HepG2 (cell line): ENCODE data around the gene NYNRIN. TPM values are rescaled to one million over a fixed set of nuclear protein-coding genes. Genes with fewer than 3 reads are reported as not detected.

Experiments used
- BORCS8-MEF2B ChIP-seq: sonication (generic); formaldehyde crosslinking; IDR thresholded peaks from 2 replicates; pipeline ENCODE4 v1.8.0; 2022; ENCODE audit warnings: mild to moderate bottlenecking, missing genetic modification reagents
- CBX2 ChIP-seq, 2 experiments: fragments of 200-600 bp in 1 of 2; sonication (generic); formaldehyde crosslinking in 1 of 2; IDR thresholded peaks; 2 replicates each; pipeline versions ENCODE4 v1.7.0 to v1.8.1; 2018 to 2022; ENCODE audit warnings: low read depth in 2 of 2, low read length in 1 of 2, mild to moderate bottlenecking in 1 of 2, missing genetic modification reagents in 1 of 2
- GABPB1 ChIP-seq: IDR thresholded peaks from 2 replicates; pipeline ENCODE4 v1.6.1; 2016; ENCODE audit warnings: mild to moderate bottlenecking, missing genetic modification reagents, moderate library complexity, missing compliant biosample characterization
- HDAC6 ChIP-seq: fragments of 200-600 bp; sonication (generic); IDR thresholded peaks from 2 replicates; pipeline ENCODE4 v1.7.0; 2017; ENCODE audit warnings: mild to moderate bottlenecking, antibody characterized with exemption, low read length, low read depth
- HNF4A ChIP-seq: sonication (generic); formaldehyde crosslinking; IDR thresholded peaks from 2 replicates; pipeline ENCODE4 v1.4.0; 2020; ENCODE audit warnings: missing genetic modification reagents
- KDM1A ChIP-seq: IDR thresholded peaks from 2 replicates; pipeline ENCODE4 v1.6.1; 2016; ENCODE audit warnings: missing compliant biosample characterization
- KLF9 ChIP-seq: IDR thresholded peaks from 2 replicates; pipeline ENCODE4 v1.6.1; 2016; ENCODE audit warnings: low read depth
- MED8 ChIP-seq: sonication (generic); formaldehyde crosslinking; IDR thresholded peaks from 2 replicates; pipeline ENCODE4 v1.8.1; 2023; ENCODE audit warnings: mild to moderate bottlenecking, missing genetic modification reagents; ENCODE audit not compliant: insufficient replicate concordance
- MIER3 ChIP-seq: IDR thresholded peaks from 2 replicates; pipeline ENCODE4 v1.6.1; 2016; ENCODE audit warnings: missing compliant biosample characterization, borderline replicate concordance
- MXD1 ChIP-seq: sonication (generic); formaldehyde crosslinking; IDR thresholded peaks from 2 replicates; pipeline ENCODE4 v1.4.0; 2020; ENCODE audit warnings: mild to moderate bottlenecking, missing genetic modification reagents
- MXD4 ChIP-seq: IDR thresholded peaks from 2 replicates; pipeline ENCODE4 v1.6.1; 2016; ENCODE audit warnings: mild to moderate bottlenecking, missing biosample characterization, missing genetic modification reagents
- PATZ1 ChIP-seq: sonication (generic); formaldehyde crosslinking; IDR thresholded peaks from 2 replicates; pipeline ENCODE4 v1.4.0; 2020; ENCODE audit warnings: missing genetic modification reagents
- PITX1 ChIP-seq: sonication (generic); formaldehyde crosslinking; IDR thresholded peaks from 2 replicates; pipeline ENCODE4 v1.5.1; 2020; ENCODE audit warnings: mild to moderate bottlenecking, missing genetic modification reagents
- POLR2AphosphoS5 ChIP-seq: IDR thresholded peaks from 2 replicates; pipeline ENCODE4 v1.6.1; 2012; ENCODE audit warnings: low read depth, low read length
- RARA ChIP-seq: IDR thresholded peaks from 2 replicates; pipeline ENCODE4 v1.6.1; 2016; ENCODE audit warnings: missing genetic modification reagents, missing compliant biosample characterization
- SMAD1 ChIP-seq: sonication (generic); formaldehyde crosslinking; IDR thresholded peaks from 2 replicates; pipeline ENCODE4 v1.4.0; 2020; ENCODE audit warnings: missing genetic modification reagents, low read depth, mild to moderate bottlenecking, borderline replicate concordance
- SOX5 ChIP-seq: IDR thresholded peaks from 2 replicates; pipeline ENCODE4 v1.6.1; 2016; ENCODE audit warnings: borderline replicate concordance
- TAF1 ChIP-seq: sonication (generic); formaldehyde crosslinking; IDR thresholded peaks from 2 replicates; pipeline ENCODE4 v1.4.0; 2020; ENCODE audit warnings: missing genetic modification reagents
- ZFX ChIP-seq: sonication (generic); formaldehyde crosslinking; IDR thresholded peaks from 2 replicates; pipeline ENCODE4 v1.4.0; 2020; ENCODE audit warnings: mild to moderate bottlenecking, low read depth, missing genetic modification reagents, moderate library complexity
- ZNF263 ChIP-seq: sonication (generic); formaldehyde crosslinking; IDR thresholded peaks from 2 replicates; pipeline ENCODE4 v1.4.0; 2020; ENCODE audit warnings: missing genetic modification reagents
- ZNF383 ChIP-seq: sonication (generic); formaldehyde crosslinking; IDR thresholded peaks from 2 replicates; pipeline ENCODE4 v1.4.0; 2020; ENCODE audit warnings: missing genetic modification reagents, mild to moderate bottlenecking, borderline replicate concordance
- ZNF556 ChIP-seq: sonication (generic); formaldehyde crosslinking; IDR thresholded peaks from 2 replicates; pipeline ENCODE4 v1.4.0; 2020; ENCODE audit warnings: mild to moderate bottlenecking, missing genetic modification reagents, borderline replicate concordance
- ZSCAN22 ChIP-seq: sonication (generic); formaldehyde crosslinking; IDR thresholded peaks from 2 replicates; pipeline ENCODE4 v1.4.0; 2020; ENCODE audit warnings: mild to moderate bottlenecking, missing genetic modification reagents
- polyA plus RNA-seq, 8 experiments: library from polyadenylated mRNA; depleted of rRNA in 3 of 8; stranded (reverse) in 7 of 8; unstranded in 1 of 8; fragments of >200 nt; fragmentation: Illumina TruSeq in 4 of 8; extraction: Trizol in 4 of 8; gene quantifications; 2 replicates each; pipeline versions ENCODE4 v1.2.1 to v1.2.3, GENCODE V29; 2011 to 2016; ENCODE audit warnings: low read depth in 4 of 8, missing spikeins in 1 of 8, mixed read lengths in 1 of 8; ENCODE audit not compliant: insufficient read depth in 1 of 8
- total RNA-seq, 5 experiments: library from RNA; depleted of rRNA; stranded (reverse); fragments of >200 nt; fragmentation: Illumina TruSeq; extraction: Trizol; gene quantifications; 2 replicates each; pipeline ENCODE4 v1.2.3, GENCODE V29; 2016; ENCODE audit warnings: low read depth in 1 of 5
- TF ChIP-seq, protein P1 (sequence below): sonication (generic); formaldehyde crosslinking; IDR thresholded peaks from 2 replicates; pipeline ENCODE4 v1.4.0; 2020; ENCODE audit warnings: low read depth, mild to moderate bottlenecking, missing genetic modification reagents
- TF ChIP-seq, protein P2 (sequence below): sonication (generic); formaldehyde crosslinking; conservative IDR thresholded peaks from 2 replicates; pipeline ENCODE4 v1.8.0; 2022; ENCODE audit warnings: low read depth, missing genetic modification reagents

NYNRIN gene
- total and polyA plus RNA-seq, 2 of the 13 experiments (the other 11 are each of a cell fraction or from before 2014, with no cell fraction given): 0.63 to 1.1 TPM

- TF ChIP-seq, protein P1, sequence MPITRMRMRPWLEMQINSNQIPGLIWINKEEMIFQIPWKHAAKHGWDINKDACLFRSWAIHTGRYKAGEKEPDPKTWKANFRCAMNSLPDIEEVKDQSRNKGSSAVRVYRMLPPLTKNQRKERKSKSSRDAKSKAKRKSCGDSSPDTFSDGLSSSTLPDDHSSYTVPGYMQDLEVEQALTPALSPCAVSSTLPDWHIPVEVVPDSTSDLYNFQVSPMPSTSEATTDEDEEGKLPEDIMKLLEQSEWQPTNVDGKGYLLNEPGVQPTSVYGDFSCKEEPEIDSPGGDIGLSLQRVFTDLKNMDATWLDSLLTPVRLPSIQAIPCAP (CRISPR knock-in tag): no peak
- 0 out of 2 replicates have a peak, but pooled peaks have one; percentile 17 for TF ChIP-seq MIER3 (CRISPR knock-in tag)
- TF ChIP-seq PITX1 (CRISPR knock-in tag): peak; percentile 76; the same call in 1 of the 2 replicates
- peak; percentile 71 for TF ChIP-seq POLR2AphosphoS5
- 0 out of 2 replicates have a peak, but pooled peaks have one; percentile 20 for TF ChIP-seq ZNF383
- peak; percentile 27; the same call in 1 of the 2 replicates for TF ChIP-seq TAF1 (CRISPR knock-in tag)
- no peak for TF ChIP-seq HDAC6
- TF ChIP-seq MED8 (CRISPR knock-in tag): no peak
- TF ChIP-seq ZNF263 (CRISPR knock-in tag): peak; percentile 15; the same call in 1 of the 2 replicates
- TF ChIP-seq CBX2 (IDR thresholded peaks at IDR 0.05; ENCODE audit: low read depth, low read length): no peak
- TF ChIP-seq CBX2 (CRISPR knock-in tag; IDR thresholded peaks at IDR 0.05; ENCODE audit: low read depth): no peak
- peak; percentile 99 for TF ChIP-seq SMAD1 (CRISPR knock-in tag)
- peak; percentile 19; the same call in 1 of the 2 replicates for TF ChIP-seq MXD1
- TF ChIP-seq KDM1A: 0 out of 2 replicates have a peak, but pooled peaks have one; percentile 30
- TF ChIP-seq, protein P2, sequence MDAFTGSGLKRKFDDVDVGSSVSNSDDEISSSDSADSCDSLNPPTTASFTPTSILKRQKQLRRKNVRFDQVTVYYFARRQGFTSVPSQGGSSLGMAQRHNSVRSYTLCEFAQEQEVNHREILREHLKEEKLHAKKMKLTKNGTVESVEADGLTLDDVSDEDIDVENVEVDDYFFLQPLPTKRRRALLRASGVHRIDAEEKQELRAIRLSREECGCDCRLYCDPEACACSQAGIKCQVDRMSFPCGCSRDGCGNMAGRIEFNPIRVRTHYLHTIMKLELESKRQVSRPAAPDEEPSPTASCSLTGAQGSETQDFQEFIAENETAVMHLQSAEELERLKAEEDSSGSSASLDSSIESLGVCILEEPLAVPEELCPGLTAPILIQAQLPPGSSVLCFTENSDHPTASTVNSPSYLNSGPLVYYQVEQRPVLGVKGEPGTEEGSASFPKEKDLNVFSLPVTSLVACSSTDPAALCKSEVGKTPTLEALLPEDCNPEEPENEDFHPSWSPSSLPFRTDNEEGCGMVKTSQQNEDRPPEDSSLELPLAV (CRISPR knock-in tag): no peak
- no peak for TF ChIP-seq ZNF556 (CRISPR knock-in tag)
- TF ChIP-seq HNF4A: peak; percentile 67
- peak; percentile 65 for TF ChIP-seq RARA
- peak; percentile 41; the same call in 1 of the 2 replicates for TF ChIP-seq GABPB1 (CRISPR knock-in tag)
- TF ChIP-seq MXD4 (CRISPR knock-in tag): peak; percentile 91
- no peak for TF ChIP-seq ZSCAN22 (CRISPR knock-in tag)
- TF ChIP-seq ZFX (CRISPR knock-in tag): peak; percentile 59; the same call in 1 of the 2 replicates
- TF ChIP-seq KLF9: peak; percentile 42; the same call in 1 of the 2 replicates
- peak; percentile 70; the same call in 1 of the 2 replicates for TF ChIP-seq PATZ1 (CRISPR knock-in tag)
- TF ChIP-seq BORCS8-MEF2B (CRISPR knock-in tag): peak; percentile 80
- TF ChIP-seq SOX5 (CRISPR knock-in tag): peak; percentile 15; the same call in 1 of the 2 replicates
These were observed 29.0 kb downstream of the NYNRIN start (continued) for GRCh38 chr14:24427537-24428508.
